ENCODE measurements around the gene UBE3A.

The UBE3A gene

GRCh38 chr15:25439369-25439836 is 579 bp upstream of the UBE3A start:
- H3K9ac ChIP-seq (ENCODE audit: low read length), result peak overlapping the region; percentile 86
- peak overlapping the region; percentile 2; the same call in 1 of the 2 replicates for H2AFZ ChIP-seq (ENCODE audit: low read length)
- H3K36me3 ChIP-seq (ENCODE audit: insufficient read depth, low read length), result peaks cover 23% of the 10 kb centered on the region
- peaks cover 6% of the 10 kb centered on the region; the same call in 1 of the 2 replicates for H3K9me3 ChIP-seq (ENCODE audit: low read length)
- no peaks in the 10 kb centered on the region for H3F3A ChIP-seq (ENCODE audit: insufficient read depth, low read length)
- no peaks in the 10 kb centered on the region for H3K9me2 ChIP-seq (ENCODE audit: low read depth, low read length)
- peaks cover 41% of the 10 kb centered on the region for H3K79me2 ChIP-seq (ENCODE audit: insufficient read depth, low read length)
- TF ChIP-seq CTCF (IDR thresholded peaks at IDR 0.05; ENCODE audit: low read length), result no peak
- TF ChIP-seq EZH2 (IDR thresholded peaks at IDR 0.05; ENCODE audit: borderline replicate concordance, low read length), result no peak
- H3K4me1 ChIP-seq (ENCODE audit: insufficient read depth, low read length, severe bottlenecking), result peaks cover 26% of the 10 kb centered on the region
- no peaks in the 10 kb centered on the region for H3K27me3 ChIP-seq (ENCODE audit: insufficient read depth, low read length)
- H3K4me2 ChIP-seq (ENCODE audit: low read length), result peak overlapping the region; percentile 90
- peak overlapping the region; percentile 62 for H3K27ac ChIP-seq (ENCODE audit: low read depth, low read length, poor library complexity, severe bottlenecking)
- H3K4me3 ChIP-seq (ENCODE audit: low read depth, low read length, poor library complexity, severe bottlenecking), result peak overlapping the region; percentile 86
- H4K20me1 ChIP-seq (ENCODE audit: insufficient read depth, low read length), result no peaks in the 10 kb centered on the region

- H3K9ac ChIP-seq (ENCODE audit: low read length), result peak overlapping the region; percentile 79
Measured at GRCh38 chr15:25437777-25438600, 835 bp downstream of the UBE3A start.

GRCh38 chr15:25436707-25437106 is 2.1 kb downstream of the UBE3A start:
- H3K4me3 ChIP-seq (ENCODE audit: low read depth, low read length, poor library complexity, severe bottlenecking), result peak overlapping the region; percentile 86
- H2AFZ ChIP-seq (ENCODE audit: low read length), result no peak overlapping the region
- H4K20me1 ChIP-seq (ENCODE audit: insufficient read depth, low read length), result no peaks in the 10 kb centered on the region; the same call in 1 of the 2 replicates
- peaks cover 68% of the 10 kb centered on the region for H3K79me2 ChIP-seq (ENCODE audit: insufficient read depth, low read length)
- TF ChIP-seq EZH2 (IDR thresholded peaks at IDR 0.05; ENCODE audit: borderline replicate concordance, low read length) (no peak), CTCF (IDR thresholded peaks at IDR 0.05; ENCODE audit: low read length) (no peak)
- H3K9me3 ChIP-seq (ENCODE audit: low read length), result peaks cover 6% of the 10 kb centered on the region; the same call in 1 of the 2 replicates
- peaks cover 26% of the 10 kb centered on the region for H3K4me1 ChIP-seq (ENCODE audit: insufficient read depth, low read length, severe bottlenecking)
- peak overlapping the region; percentile 79 for H3K9ac ChIP-seq (ENCODE audit: low read length)
- peaks cover 39% of the 10 kb centered on the region for H3K36me3 ChIP-seq (ENCODE audit: insufficient read depth, low read length)
- no peak overlapping the region for H3K27ac ChIP-seq (ENCODE audit: low read depth, low read length, poor library complexity, severe bottlenecking)
- no peaks in the 10 kb centered on the region for H3F3A ChIP-seq (ENCODE audit: insufficient read depth, low read length)
- H3K27me3 ChIP-seq (ENCODE audit: insufficient read depth, low read length), result no peaks in the 10 kb centered on the region
- peak overlapping the region; percentile 78 for H3K4me2 ChIP-seq (ENCODE audit: low read length)
- no peaks in the 10 kb centered on the region for H3K9me2 ChIP-seq (ENCODE audit: low read depth, low read length)

More at GRCh38 chr15:25437777-25438600, 835 bp downstream of the UBE3A start:
- Histone ChIP-seq H3K4me1 (ENCODE audit: insufficient read depth, low read length, severe bottlenecking) (peaks cover 26% of the 10 kb centered on the region), H3K4me2 (ENCODE audit: low read length) (peak overlapping the region; percentile 78), H3K9me3 (ENCODE audit: low read length) (peaks cover 6% of the 10 kb centered on the region; the same call in 1 of the 2 replicates), H3K9me2 (ENCODE audit: low read depth, low read length) (no peaks in the 10 kb centered on the region), H3K27ac (ENCODE audit: low read depth, low read length, poor library complexity, severe bottlenecking) (peak overlapping the region; percentile 9), H3K79me2 (ENCODE audit: insufficient read depth, low read length) (peaks cover 55% of the 10 kb centered on the region), H2AFZ (ENCODE audit: low read length) (no peak overlapping the region), H3F3A (ENCODE audit: insufficient read depth, low read length) (no peaks in the 10 kb centered on the region), H3K4me3 (ENCODE audit: low read depth, low read length, poor library complexity, severe bottlenecking) (peak overlapping the region; percentile 86), H3K36me3 (ENCODE audit: insufficient read depth, low read length) (peaks cover 26% of the 10 kb centered on the region), H4K20me1 (ENCODE audit: insufficient read depth, low read length) (no peaks in the 10 kb centered on the region), H3K27me3 (ENCODE audit: insufficient read depth, low read length) (no peaks in the 10 kb centered on the region)
- TF ChIP-seq EZH2 (IDR thresholded peaks at IDR 0.05; ENCODE audit: borderline replicate concordance, low read length) (no peak), CTCF (IDR thresholded peaks at IDR 0.05; ENCODE audit: low read length) (peak; percentile 38)
